HepG2 (cell line): Measurements from ENCODE around the gene PEF1. TPM values are rescaled to one million over a fixed set of nuclear protein-coding genes. Genes with fewer than 3 reads are reported as not detected.

Experiments
- ESRRA ChIP-seq: sonication (generic); formaldehyde crosslinking; IDR thresholded peaks from 2 replicates; pipeline ENCODE4 v1.5.1; 2020; ENCODE audit warnings: mild to moderate bottlenecking, low read depth, missing genetic modification reagents
- FOXK1 ChIP-seq: sonication (generic); formaldehyde crosslinking; IDR thresholded peaks from 2 replicates; pipeline ENCODE4 v1.4.0; 2020; ENCODE audit warnings: low read depth, missing genetic modification reagents, borderline replicate concordance
- HDAC1 ChIP-seq: sonication (generic); formaldehyde crosslinking; IDR thresholded peaks from 2 replicates; pipeline ENCODE4 v1.5.1; 2020; ENCODE audit warnings: mild to moderate bottlenecking, missing genetic modification reagents
- KLF12 ChIP-seq: sonication (generic); formaldehyde crosslinking; IDR thresholded peaks from 2 replicates; pipeline ENCODE4 v1.4.0; 2020; ENCODE audit warnings: missing genetic modification reagents, borderline replicate concordance
- MAF1 ChIP-seq: sonication (generic); formaldehyde crosslinking; IDR thresholded peaks from 2 replicates; pipeline ENCODE4 v1.5.0; 2020; ENCODE audit warnings: missing genetic modification reagents, borderline replicate concordance
- MEF2D ChIP-seq: sonication (generic); formaldehyde crosslinking; IDR thresholded peaks from 2 replicates; pipeline ENCODE4 v1.5.1; 2020; ENCODE audit warnings: mild to moderate bottlenecking, missing genetic modification reagents
- MTA3 ChIP-seq: sonication (generic); formaldehyde crosslinking; IDR thresholded peaks from 2 replicates; pipeline ENCODE4 v1.4.0; 2020; ENCODE audit warnings: missing genetic modification reagents
- RELA ChIP-seq: sonication (generic); formaldehyde crosslinking; IDR thresholded peaks from 2 replicates; pipeline ENCODE4 v1.4.0; 2020; ENCODE audit warnings: missing genetic modification reagents
- RFX3 ChIP-seq: IDR thresholded peaks from 2 replicates; pipeline ENCODE4 v1.6.1; 2016; ENCODE audit warnings: missing biosample characterization, missing genetic modification reagents
- SAFB2 ChIP-seq: sonication (generic); formaldehyde crosslinking; IDR thresholded peaks from 2 replicates; pipeline ENCODE4 v1.5.1; 2020; ENCODE audit warnings: missing genetic modification reagents, low read depth, mild to moderate bottlenecking, borderline replicate concordance
- ZNF263 ChIP-seq: sonication (generic); formaldehyde crosslinking; IDR thresholded peaks from 2 replicates; pipeline ENCODE4 v1.4.0; 2020; ENCODE audit warnings: missing genetic modification reagents
- ZNF282 ChIP-seq: fragments of 450-650 bp; IDR thresholded peaks from 2 replicates; pipeline ENCODE4 v1.6.1; 2018; ENCODE audit not compliant: partially characterized antibody
- ZNF501 ChIP-seq: sonication (generic); formaldehyde crosslinking; IDR thresholded peaks from 2 replicates; pipeline ENCODE4 v1.5.1; 2020; ENCODE audit warnings: mild to moderate bottlenecking, moderate library complexity, missing genetic modification reagents
- ZNF558 ChIP-seq: sonication (generic); formaldehyde crosslinking; IDR thresholded peaks from 2 replicates; pipeline ENCODE4 v1.9.0; 2022; ENCODE audit warnings: mild to moderate bottlenecking, missing genetic modification reagents, borderline replicate concordance
- ZNF570 ChIP-seq: sonication (generic); formaldehyde crosslinking; IDR thresholded peaks from 2 replicates; pipeline ENCODE4 v1.4.0; 2020; ENCODE audit warnings: mild to moderate bottlenecking, missing genetic modification reagents, borderline replicate concordance
- ZNF841 ChIP-seq: sonication (generic); formaldehyde crosslinking; IDR thresholded peaks from 2 replicates; pipeline ENCODE4 v1.8.1; 2023; ENCODE audit warnings: missing genetic modification reagents, borderline replicate concordance
- polyA plus RNA-seq, 8 experiments: library from polyadenylated mRNA; depleted of rRNA in 3 of 8; stranded (reverse) in 7 of 8; unstranded in 1 of 8; fragments of >200 nt; fragmentation: Illumina TruSeq in 4 of 8; extraction: Trizol in 4 of 8; gene quantifications; 2 replicates each; pipeline versions ENCODE4 v1.2.1 to v1.2.3, GENCODE V29; 2011 to 2016; ENCODE audit warnings: low read depth in 4 of 8, missing spikeins in 1 of 8, mixed read lengths in 1 of 8; ENCODE audit not compliant: insufficient read depth in 1 of 8
- total RNA-seq, 5 experiments: library from RNA; depleted of rRNA; stranded (reverse); fragments of >200 nt; fragmentation: Illumina TruSeq; extraction: Trizol; gene quantifications; 2 replicates each; pipeline ENCODE4 v1.2.3, GENCODE V29; 2016; ENCODE audit warnings: low read depth in 1 of 5
- TF ChIP-seq, protein P1 (sequence below): sonication (generic); formaldehyde crosslinking; IDR thresholded peaks from 2 replicates; pipeline ENCODE4 v1.4.0; 2020; ENCODE audit warnings: mild to moderate bottlenecking, missing genetic modification reagents
- TF ChIP-seq, protein P2 (sequence below): IDR thresholded peaks from 2 replicates; pipeline ENCODE4 v1.4.0; 2020; ENCODE audit warnings: mild to moderate bottlenecking, missing genetic modification reagents
- TF ChIP-seq, protein P3 (sequence below): sonication (generic); formaldehyde crosslinking; IDR thresholded peaks from 2 replicates; pipeline ENCODE4 v1.5.0; 2020; ENCODE audit warnings: mild to moderate bottlenecking, missing genetic modification reagents, borderline replicate concordance

The PEF1 gene
- total and polyA plus RNA-seq, 2 of the 13 experiments (the other 11 are each of a cell fraction or from before 2014, with no cell fraction given): 57.1 to 57.8 TPM

DNA sequence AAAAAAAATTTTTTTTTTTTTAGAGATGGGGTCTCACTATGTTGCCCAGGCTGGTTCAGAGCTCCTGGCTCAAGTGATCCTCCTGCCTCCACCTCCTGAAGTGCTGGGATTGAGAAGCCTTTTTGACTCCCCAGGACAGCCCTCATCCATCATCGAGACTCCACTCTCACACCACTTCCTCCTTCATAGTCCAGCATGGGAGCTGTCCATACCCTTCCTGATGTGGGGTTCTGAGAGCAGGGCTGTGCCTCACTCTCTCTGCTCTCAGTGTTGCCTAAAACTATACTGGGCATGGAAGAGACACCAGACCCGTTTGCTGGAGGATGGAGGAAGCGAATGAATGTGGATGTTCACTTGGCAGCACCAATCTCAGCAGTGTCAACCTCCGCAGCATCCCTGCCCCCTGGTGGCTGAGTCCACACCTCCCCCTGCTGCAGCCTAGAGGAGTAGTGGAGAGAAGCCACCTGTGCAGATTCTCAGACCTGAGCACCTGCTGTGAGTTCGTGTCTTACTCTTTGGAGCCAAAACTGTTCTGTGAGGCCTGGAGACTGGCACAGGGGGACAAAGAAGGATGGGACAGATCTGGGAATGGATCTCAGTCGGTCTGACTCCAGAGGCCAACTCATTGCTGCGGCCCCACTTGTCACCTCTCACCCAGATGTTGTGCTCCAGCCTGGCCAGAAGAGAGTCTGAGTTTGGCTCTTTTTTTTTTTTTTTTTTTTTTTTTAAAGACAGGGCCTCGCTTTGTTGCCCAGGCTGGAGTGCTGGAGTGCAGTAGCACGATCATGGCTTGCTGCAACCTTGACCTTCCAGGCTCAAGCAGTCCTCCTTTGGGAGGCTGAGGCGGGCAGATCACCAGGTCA, 50.7 kb downstream of the PEF1 start (continued):
- TF ChIP-seq, protein P1, sequence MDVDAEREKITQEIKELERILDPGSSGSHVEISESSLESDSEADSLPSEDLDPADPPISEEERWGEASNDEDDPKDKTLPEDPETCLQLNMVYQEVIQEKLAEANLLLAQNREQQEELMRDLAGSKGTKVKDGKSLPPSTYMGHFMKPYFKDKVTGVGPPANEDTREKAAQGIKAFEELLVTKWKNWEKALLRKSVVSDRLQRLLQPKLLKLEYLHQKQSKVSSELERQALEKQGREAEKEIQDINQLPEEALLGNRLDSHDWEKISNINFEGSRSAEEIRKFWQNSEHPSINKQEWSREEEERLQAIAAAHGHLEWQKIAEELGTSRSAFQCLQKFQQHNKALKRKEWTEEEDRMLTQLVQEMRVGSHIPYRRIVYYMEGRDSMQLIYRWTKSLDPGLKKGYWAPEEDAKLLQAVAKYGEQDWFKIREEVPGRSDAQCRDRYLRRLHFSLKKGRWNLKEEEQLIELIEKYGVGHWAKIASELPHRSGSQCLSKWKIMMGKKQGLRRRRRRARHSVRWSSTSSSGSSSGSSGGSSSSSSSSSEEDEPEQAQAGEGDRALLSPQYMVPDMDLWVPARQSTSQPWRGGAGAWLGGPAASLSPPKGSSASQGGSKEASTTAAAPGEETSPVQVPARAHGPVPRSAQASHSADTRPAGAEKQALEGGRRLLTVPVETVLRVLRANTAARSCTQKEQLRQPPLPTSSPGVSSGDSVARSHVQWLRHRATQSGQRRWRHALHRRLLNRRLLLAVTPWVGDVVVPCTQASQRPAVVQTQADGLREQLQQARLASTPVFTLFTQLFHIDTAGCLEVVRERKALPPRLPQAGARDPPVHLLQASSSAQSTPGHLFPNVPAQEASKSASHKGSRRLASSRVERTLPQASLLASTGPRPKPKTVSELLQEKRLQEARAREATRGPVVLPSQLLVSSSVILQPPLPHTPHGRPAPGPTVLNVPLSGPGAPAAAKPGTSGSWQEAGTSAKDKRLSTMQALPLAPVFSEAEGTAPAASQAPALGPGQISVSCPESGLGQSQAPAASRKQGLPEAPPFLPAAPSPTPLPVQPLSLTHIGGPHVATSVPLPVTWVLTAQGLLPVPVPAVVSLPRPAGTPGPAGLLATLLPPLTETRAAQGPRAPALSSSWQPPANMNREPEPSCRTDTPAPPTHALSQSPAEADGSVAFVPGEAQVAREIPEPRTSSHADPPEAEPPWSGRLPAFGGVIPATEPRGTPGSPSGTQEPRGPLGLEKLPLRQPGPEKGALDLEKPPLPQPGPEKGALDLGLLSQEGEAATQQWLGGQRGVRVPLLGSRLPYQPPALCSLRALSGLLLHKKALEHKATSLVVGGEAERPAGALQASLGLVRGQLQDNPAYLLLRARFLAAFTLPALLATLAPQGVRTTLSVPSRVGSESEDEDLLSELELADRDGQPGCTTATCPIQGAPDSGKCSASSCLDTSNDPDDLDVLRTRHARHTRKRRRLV (CRISPR knock-in tag): no peak
- no peak for TF ChIP-seq ZNF570 (CRISPR knock-in tag)
- no peak for TF ChIP-seq MEF2D (CRISPR knock-in tag)
- TF ChIP-seq KLF12 (CRISPR knock-in tag): no peak
- no peak for TF ChIP-seq RFX3
- no peak for TF ChIP-seq ZNF558 (CRISPR knock-in tag)
- no peak for TF ChIP-seq SAFB2 (CRISPR knock-in tag)
- TF ChIP-seq FOXK1: no peak
- TF ChIP-seq ESRRA (CRISPR knock-in tag): no peak
- no peak for TF ChIP-seq MTA3 (CRISPR knock-in tag)
- TF ChIP-seq, protein P2, sequence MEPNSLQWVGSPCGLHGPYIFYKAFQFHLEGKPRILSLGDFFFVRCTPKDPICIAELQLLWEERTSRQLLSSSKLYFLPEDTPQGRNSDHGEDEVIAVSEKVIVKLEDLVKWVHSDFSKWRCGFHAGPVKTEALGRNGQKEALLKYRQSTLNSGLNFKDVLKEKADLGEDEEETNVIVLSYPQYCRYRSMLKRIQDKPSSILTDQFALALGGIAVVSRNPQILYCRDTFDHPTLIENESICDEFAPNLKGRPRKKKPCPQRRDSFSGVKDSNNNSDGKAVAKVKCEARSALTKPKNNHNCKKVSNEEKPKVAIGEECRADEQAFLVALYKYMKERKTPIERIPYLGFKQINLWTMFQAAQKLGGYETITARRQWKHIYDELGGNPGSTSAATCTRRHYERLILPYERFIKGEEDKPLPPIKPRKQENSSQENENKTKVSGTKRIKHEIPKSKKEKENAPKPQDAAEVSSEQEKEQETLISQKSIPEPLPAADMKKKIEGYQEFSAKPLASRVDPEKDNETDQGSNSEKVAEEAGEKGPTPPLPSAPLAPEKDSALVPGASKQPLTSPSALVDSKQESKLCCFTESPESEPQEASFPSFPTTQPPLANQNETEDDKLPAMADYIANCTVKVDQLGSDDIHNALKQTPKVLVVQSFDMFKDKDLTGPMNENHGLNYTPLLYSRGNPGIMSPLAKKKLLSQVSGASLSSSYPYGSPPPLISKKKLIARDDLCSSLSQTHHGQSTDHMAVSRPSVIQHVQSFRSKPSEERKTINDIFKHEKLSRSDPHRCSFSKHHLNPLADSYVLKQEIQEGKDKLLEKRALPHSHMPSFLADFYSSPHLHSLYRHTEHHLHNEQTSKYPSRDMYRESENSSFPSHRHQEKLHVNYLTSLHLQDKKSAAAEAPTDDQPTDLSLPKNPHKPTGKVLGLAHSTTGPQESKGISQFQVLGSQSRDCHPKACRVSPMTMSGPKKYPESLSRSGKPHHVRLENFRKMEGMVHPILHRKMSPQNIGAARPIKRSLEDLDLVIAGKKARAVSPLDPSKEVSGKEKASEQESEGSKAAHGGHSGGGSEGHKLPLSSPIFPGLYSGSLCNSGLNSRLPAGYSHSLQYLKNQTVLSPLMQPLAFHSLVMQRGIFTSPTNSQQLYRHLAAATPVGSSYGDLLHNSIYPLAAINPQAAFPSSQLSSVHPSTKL: no peak
- no peak for TF ChIP-seq ZNF282
- TF ChIP-seq HDAC1: no peak
- TF ChIP-seq ZNF501: peak; percentile 55; the same call in 1 of the 2 replicates
- no peak for TF ChIP-seq RELA (CRISPR knock-in tag)
- no peak for TF ChIP-seq MAF1
- TF ChIP-seq ZNF841 (CRISPR knock-in tag): no peak
- TF ChIP-seq, protein P3, sequence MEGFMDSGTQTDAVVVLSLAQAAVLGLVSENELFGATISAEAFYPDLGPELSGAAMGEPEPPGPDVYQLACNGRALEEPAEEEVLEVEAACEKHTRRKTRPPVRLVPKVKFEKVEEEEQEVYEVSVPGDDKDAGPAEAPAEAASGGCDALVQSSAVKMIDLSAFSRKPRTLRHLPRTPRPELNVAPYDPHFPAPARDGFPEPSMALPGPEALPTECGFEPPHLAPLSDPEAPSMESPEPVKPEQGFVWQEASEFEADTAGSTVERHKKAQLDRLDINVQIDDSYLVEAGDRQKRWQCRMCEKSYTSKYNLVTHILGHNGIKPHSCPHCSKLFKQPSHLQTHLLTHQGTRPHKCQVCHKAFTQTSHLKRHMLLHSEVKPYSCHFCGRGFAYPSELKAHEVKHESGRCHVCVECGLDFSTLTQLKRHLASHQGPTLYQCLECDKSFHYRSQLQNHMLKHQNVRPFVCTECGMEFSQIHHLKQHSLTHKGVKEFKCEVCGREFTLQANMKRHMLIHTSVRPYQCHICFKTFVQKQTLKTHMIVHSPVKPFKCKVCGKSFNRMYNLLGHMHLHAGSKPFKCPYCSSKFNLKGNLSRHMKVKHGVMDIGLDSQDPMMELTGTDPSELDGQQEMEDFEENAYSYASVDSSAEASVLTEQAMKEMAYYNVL: no peak
- 0 out of 2 replicates have a peak, but pooled peaks have one; percentile 38 for TF ChIP-seq ZNF263 (CRISPR knock-in tag)
